Osteocyte (in vitro differentiated cells): ENCODE measurements around the gene TGFB2. TPM values are rescaled to one million over a fixed set of nuclear protein-coding genes. Genes with fewer than 3 reads are reported as not detected.

Experiments
- DNase-seq: peaks from one replicate; pipeline ENCODE4 v3.0.0; 2021; ENCODE audit warnings: mixed read lengths; ENCODE audit not compliant: unreplicated experiment; ENCODE audit errors: extremely low spot score
- H3K27ac Mint-ChIP-seq: one replicate; pipeline ENCODE4 v1.8.0; 2021; ENCODE audit warnings: mild to moderate bottlenecking, mixed read lengths; ENCODE audit not compliant: unreplicated experiment
- H3K27me3 Mint-ChIP-seq: one replicate; pipeline ENCODE4 v1.8.0; 2021; ENCODE audit warnings: mixed read lengths; ENCODE audit not compliant: unreplicated experiment
- H3K36me3 Mint-ChIP-seq: one replicate; pipeline ENCODE4 v1.8.0; 2021; ENCODE audit warnings: mixed read lengths; ENCODE audit not compliant: unreplicated experiment
- H3K4me1 Mint-ChIP-seq: one replicate; pipeline ENCODE4 v1.8.0; 2021; ENCODE audit warnings: mixed read lengths; ENCODE audit not compliant: unreplicated experiment
- H3K4me3 Mint-ChIP-seq: one replicate; pipeline ENCODE4 v1.8.0; 2021; ENCODE audit warnings: mild to moderate bottlenecking, moderate library complexity, mixed read lengths; ENCODE audit not compliant: unreplicated experiment
- H3K9me3 Mint-ChIP-seq: one replicate; pipeline ENCODE4 v1.8.0; 2021; ENCODE audit warnings: mixed read lengths; ENCODE audit not compliant: unreplicated experiment
- CTCF ChIP-seq: fragments of 200-600 bp; sonication (generic); IDR thresholded peaks from 2 replicates; pipeline ENCODE4 v1.5.0; 2021; ENCODE audit warnings: antibody characterized with exemption, mild to moderate bottlenecking, moderate library complexity
- total RNA-seq: library from RNA; stranded (reverse); gene quantifications from 2 replicates; pipeline ENCODE4 v1.2.1, GENCODE V29; 2021

Gene TGFB2
- total RNA-seq, 1 donor from 2014 or later, result 184 TPM

GRCh38 chr1:218480137-218480536 lies 135.0 kb downstream of the TGFB2 start:
- Mint-ChIP-seq H3K27me3 (no peaks in the 10 kb centered on the region), H3K36me3 (no peaks in the 10 kb centered on the region), H3K9me3 (peaks cover 13% of the 10 kb centered on the region), H3K4me1 (peaks cover 53% of the 10 kb centered on the region), H3K27ac (peak overlapping the region; percentile 94), H3K4me3 (no peak overlapping the region)
- no peak for DNase-seq
- TF ChIP-seq CTCF, result no peak

GRCh38 chr1:218480588-218481099 lies 135.5 kb downstream of the TGFB2 start:
- Mint-ChIP-seq H3K9me3 (peaks cover 13% of the 10 kb centered on the region), H3K4me3 (no peak overlapping the region), H3K4me1 (peaks cover 48% of the 10 kb centered on the region), H3K36me3 (no peaks in the 10 kb centered on the region), H3K27me3 (no peaks in the 10 kb centered on the region), H3K27ac (peak overlapping the region; percentile 94)
- no peak for TF ChIP-seq CTCF
- DNase-seq, result no peak

- H3K4me1 Mint-ChIP-seq, result peaks cover 42% of the 10 kb centered on the region
- H3K27me3 Mint-ChIP-seq, result no peaks in the 10 kb centered on the region
- no peaks in the 10 kb centered on the region for H3K36me3 Mint-ChIP-seq
- TF ChIP-seq CTCF, result no peak
- no peak for DNase-seq
- H3K9me3 Mint-ChIP-seq, result peaks cover 13% of the 10 kb centered on the region
- H3K4me3 Mint-ChIP-seq, result no peak overlapping the region
- H3K27ac Mint-ChIP-seq, result peak overlapping the region; percentile 94
Observed at GRCh38 chr1:218481116-218481775, 136.1 kb downstream of the TGFB2 start.

GRCh38 chr1:218482683-218483082 lies 137.5 kb downstream of the TGFB2 start:
- Mint-ChIP-seq H3K9me3 (peaks cover 13% of the 10 kb centered on the region), H3K4me1 (peaks cover 36% of the 10 kb centered on the region), H3K27me3 (no peaks in the 10 kb centered on the region), H3K36me3 (no peaks in the 10 kb centered on the region), H3K27ac (peak overlapping the region; percentile 34), H3K4me3 (no peak overlapping the region)
- no peak for DNase-seq
- no peak for TF ChIP-seq CTCF

- TF ChIP-seq CTCF, result no peak
- no peak for DNase-seq
- Mint-ChIP-seq H3K27ac (no peak overlapping the region), H3K4me1 (peaks cover 43% of the 10 kb centered on the region), H3K4me3 (no peak overlapping the region), H3K9me3 (no peaks in the 10 kb centered on the region), H3K27me3 (no peaks in the 10 kb centered on the region), H3K36me3 (no peaks in the 10 kb centered on the region)
Observed at GRCh38 chr1:218485241-218485928, 140.2 kb downstream of the TGFB2 start.
